ENCODE results near the gene GPR37. TPM values are rescaled to one million over a fixed set of nuclear protein-coding genes. Genes with fewer than 3 reads are reported as not detected.

The GPR37 gene
- total and polyA plus RNA-seq, 10 of the 15 experiments (the other 5 are each of a cell fraction or from before 2014, with no cell fraction given), result 0.02 TPM; not detected in 9

- CTCF ChIA-PET, result no interaction called here
- WGBS (ENCODE audit: insufficient coverage, insufficient replicate concordance, low lambda C conversion rate, missing lambda C conversion rate), result 28% methylated on average over 5 of the region's 5 CpGs
- intact Hi-C loops (cut with micrococcal nuclease; ENCODE audit: unreplicated experiment), result no loop called here
- Histone ChIP-seq H3K27ac (ENCODE audit: control insufficient read depth, insufficient read depth) (no peak overlapping the region), H3K27me3 (replicated peaks in 1 of 2; ENCODE audit: control insufficient read depth in 2 of 2, insufficient read depth in 2 of 2, low read length in 1 of 2) (no peaks in the 10 kb centered on the region), H3K4me1 (ENCODE audit: control insufficient read depth, insufficient read depth, low read length) (no peaks in the 10 kb centered on the region), H3K4me2 (ENCODE audit: control insufficient read depth, insufficient read depth) (no peak overlapping the region), H3K79me2 (ENCODE audit: control insufficient read depth, insufficient read depth, low read length) (no peaks in the 10 kb centered on the region), H3K9me3 (replicated peaks; ENCODE audit: control insufficient read depth, insufficient read depth, low read length) (no peaks in the 10 kb centered on the region), H4K20me1 (ENCODE audit: control insufficient read depth, insufficient read depth) (no peaks in the 10 kb centered on the region), H3K36me3 (ENCODE audit: control insufficient read depth in 2 of 2, insufficient read depth in 2 of 2, low read length in 1 of 2) (no peaks in the 10 kb centered on the region), H3K4me3 (no peak overlapping the region), H3K9ac (ENCODE audit: control insufficient read depth, insufficient read depth, low read length) (no peak overlapping the region), H2AFZ (ENCODE audit: control insufficient read depth, low read depth, low read length) (no peak overlapping the region)
- BruUV-seq (replicated peaks), result no TSS peak
- SMC1A ChIA-PET (ENCODE audit: uncharacterized antibody, unreplicated experiment), result no interaction called here
- TF ChIP-seq GATAD2B (conservative IDR thresholded peaks at IDR 0.05; ENCODE audit: low read depth) (no peak), BRCA1 (IDR thresholded peaks at IDR 0.05; ENCODE audit: low read depth, low read length) (no peak), ATF2 (IDR thresholded peaks at IDR 0.05; ENCODE audit: low read length) (no peak), ASH2L (IDR thresholded peaks at IDR 0.05; ENCODE audit: borderline replicate concordance, low read depth) (no peak), ELK1 (IDR thresholded peaks at IDR 0.05; ENCODE audit: low read depth, low read length) (no peak), SIX5 (IDR thresholded peaks at IDR 0.05; ENCODE audit: low read depth, low read length, severe bottlenecking) (no peak), TCF12 (IDR thresholded peaks at IDR 0.05; ENCODE audit: low read depth, low read length) (no peak), MTA2 (IDR thresholded peaks at IDR 0.05; ENCODE audit: low read depth) (no peak)
- no peak for ATAC-seq
- POLR2A ChIA-PET, result no interaction called here
- RAD21 ChIA-PET (ENCODE audit: unreplicated experiment), result no interaction called here
- no peak for DNase-seq (ENCODE audit: low read depth, low spot score)
- no peak for FAIRE-seq
- in situ Hi-C loops (cut with MboI), result no loop called here
Measured at GRCh38 chr7:124808206-124808605, 42.6 kb upstream of the GPR37 start.

Data from GM12878 (cell line).